ENCODE data around the gene CC2D1A.
"Not testable (repeated sequence)": the region's sequence is repeated elsewhere in the genome, so short reads cannot be mapped to it uniquely, and the experiment has no call there.

CC2D1A gene

GRCh38 chr19:13909430-13909829 lies 3.4 kb downstream of the CC2D1A start:
- Mint-ChIP-seq H3K27me3 (no peaks in the 10 kb centered on the region), H3K4me3 (no peak overlapping the region), H3K36me3 (ENCODE audit: low read depth) (peaks cover 44% of the 10 kb centered on the region), H3K4me1 (ENCODE audit: low read depth) (peaks cover 19% of the 10 kb centered on the region), H3K27ac (no peak overlapping the region), H3K9me3 (peaks cover 3% of the 10 kb centered on the region)
- DNase-seq = no peak

GRCh38 chr19:13913352-13913751 lies 7.4 kb downstream of the CC2D1A start:
- H3K36me3 Mint-ChIP-seq (ENCODE audit: low read depth) = peaks cover 77% of the 10 kb centered on the region

GRCh38 chr19:13914777-13915176 lies 8.8 kb downstream of the CC2D1A start:
- DNase-seq = no peak
- H3K9me3 Mint-ChIP-seq = no peaks in the 10 kb centered on the region
- no peak overlapping the region for H3K27ac Mint-ChIP-seq
- no peak overlapping the region for H3K4me3 Mint-ChIP-seq
- no peaks in the 10 kb centered on the region for H3K4me1 Mint-ChIP-seq (ENCODE audit: low read depth)
- H3K27me3 Mint-ChIP-seq = no peaks in the 10 kb centered on the region
- H3K36me3 Mint-ChIP-seq (ENCODE audit: low read depth) = peaks cover 85% of the 10 kb centered on the region

More at GRCh38 chr19:13913352-13913751, 7.4 kb downstream of the CC2D1A start:
- H3K27me3 Mint-ChIP-seq = no peaks in the 10 kb centered on the region
- H3K9me3 Mint-ChIP-seq = no peaks in the 10 kb centered on the region
- no peaks in the 10 kb centered on the region for H3K4me1 Mint-ChIP-seq (ENCODE audit: low read depth)
- no peak for DNase-seq
- no peak overlapping the region for H3K4me3 Mint-ChIP-seq
- H3K27ac Mint-ChIP-seq = no peak overlapping the region

GRCh38 chr19:13917888-13918406 lies 11.9 kb downstream of the CC2D1A start:
- peaks cover 4% of the 10 kb centered on the region for H3K4me1 Mint-ChIP-seq (ENCODE audit: low read depth)
- no peaks in the 10 kb centered on the region for H3K27me3 Mint-ChIP-seq
- no peak for DNase-seq
- H3K4me3 Mint-ChIP-seq = no peak overlapping the region
- peaks cover 91% of the 10 kb centered on the region for H3K36me3 Mint-ChIP-seq (ENCODE audit: low read depth)
- no peak overlapping the region for H3K27ac Mint-ChIP-seq
- H3K9me3 Mint-ChIP-seq = peaks cover 5% of the 10 kb centered on the region

DNA sequence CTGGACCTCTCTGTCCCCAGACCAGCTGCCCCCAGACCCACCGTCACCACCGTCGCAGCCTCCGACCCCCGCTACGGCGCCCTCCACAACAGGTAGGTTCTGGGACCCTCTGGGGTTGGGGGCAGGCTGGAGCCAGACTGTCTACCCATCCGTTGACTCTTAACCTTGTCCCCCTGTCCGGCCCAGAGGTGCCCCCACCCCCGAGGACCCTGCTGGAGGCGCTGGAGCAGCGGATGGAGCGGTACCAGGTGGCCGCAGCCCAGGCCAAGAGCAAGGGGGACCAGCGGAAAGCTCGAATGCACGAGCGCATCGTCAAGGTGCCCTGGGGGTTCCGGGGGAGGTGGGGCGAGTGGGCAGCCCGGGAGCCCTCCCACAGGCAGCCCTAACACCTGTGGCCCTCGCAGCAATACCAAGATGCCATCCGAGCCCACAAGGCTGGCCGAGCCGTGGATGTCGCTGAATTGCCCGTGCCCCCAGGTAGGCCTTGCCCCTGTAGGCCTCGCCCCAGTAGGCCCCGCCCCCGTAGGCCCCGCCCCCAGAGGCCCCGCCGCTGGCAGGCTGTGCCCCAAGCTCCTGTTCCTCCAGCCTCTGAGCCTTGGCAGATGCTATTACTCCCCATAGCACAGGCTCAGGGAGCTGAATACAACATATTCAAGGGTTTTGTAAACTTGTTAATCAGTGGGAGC lies 12.9 kb downstream of the CC2D1A start:
- Mint-ChIP-seq H3K36me3 (ENCODE audit: low read depth) (peaks cover 91% of the 10 kb centered on the region), H3K4me3 (no peak overlapping the region), H3K4me1 (ENCODE audit: low read depth) (peaks cover 4% of the 10 kb centered on the region), H3K27ac (no peak overlapping the region), H3K27me3 (no peaks in the 10 kb centered on the region), H3K9me3 (peaks cover 5% of the 10 kb centered on the region)
- no peak for DNase-seq

GRCh38 chr19:13920524-13920923 lies 14.5 kb downstream of the CC2D1A start:
- Mint-ChIP-seq H3K36me3 (ENCODE audit: low read depth) (peaks cover 93% of the 10 kb centered on the region), H3K4me3 (no peak overlapping the region), H3K27ac (no peak overlapping the region), H3K4me1 (ENCODE audit: low read depth) (peaks cover 4% of the 10 kb centered on the region), H3K27me3 (no peaks in the 10 kb centered on the region), H3K9me3 (peaks cover 5% of the 10 kb centered on the region)
- no peak for DNase-seq

DNA sequence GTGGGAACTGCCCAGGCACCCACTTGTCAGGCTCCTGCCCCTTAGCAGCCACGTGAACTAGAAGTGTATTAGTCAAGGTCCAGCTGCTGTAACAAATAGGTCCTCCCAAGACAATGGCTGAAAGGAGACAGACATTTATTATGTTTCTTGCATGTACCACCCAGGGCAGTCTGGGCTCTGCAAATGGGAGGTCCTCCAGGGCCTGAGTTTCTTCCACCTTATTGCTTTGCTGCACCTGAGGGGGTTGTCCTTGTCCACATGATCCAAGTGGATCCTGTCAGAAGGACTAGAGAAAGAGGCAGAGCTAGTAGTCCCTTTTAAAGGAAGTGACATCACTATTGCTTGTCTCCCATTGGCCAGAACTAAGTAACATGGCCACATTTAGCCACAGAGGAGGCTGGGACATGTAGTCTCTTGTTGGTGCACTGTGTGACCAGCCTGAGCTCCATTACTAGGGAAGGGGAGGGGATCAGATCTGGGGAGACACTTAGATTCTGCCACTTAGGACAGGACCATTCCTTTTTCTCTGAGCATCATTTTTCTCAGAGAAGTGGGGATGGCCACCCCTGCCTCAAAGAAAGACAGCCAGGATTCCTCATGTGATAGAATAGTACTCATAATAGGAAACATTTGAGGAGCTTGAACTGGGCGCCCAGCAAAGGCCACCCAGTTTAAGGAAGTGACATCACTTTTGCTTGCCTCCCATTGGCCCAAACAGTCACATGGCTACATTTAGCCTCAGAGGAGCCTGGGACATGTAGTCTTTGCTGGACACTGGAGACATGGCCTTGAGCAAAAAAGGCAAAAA lies 15.1 kb downstream of the CC2D1A start:
- H3K27ac Mint-ChIP-seq = no peak overlapping the region
- H3K36me3 Mint-ChIP-seq (ENCODE audit: low read depth) = peaks cover 90% of the 10 kb centered on the region
- no peaks in the 10 kb centered on the region for H3K27me3 Mint-ChIP-seq
- H3K4me3 Mint-ChIP-seq = no peak overlapping the region
- H3K4me1 Mint-ChIP-seq (ENCODE audit: low read depth) = peaks cover 4% of the 10 kb centered on the region
- no peak for DNase-seq
- peaks cover 5% of the 10 kb centered on the region for H3K9me3 Mint-ChIP-seq

DNA sequence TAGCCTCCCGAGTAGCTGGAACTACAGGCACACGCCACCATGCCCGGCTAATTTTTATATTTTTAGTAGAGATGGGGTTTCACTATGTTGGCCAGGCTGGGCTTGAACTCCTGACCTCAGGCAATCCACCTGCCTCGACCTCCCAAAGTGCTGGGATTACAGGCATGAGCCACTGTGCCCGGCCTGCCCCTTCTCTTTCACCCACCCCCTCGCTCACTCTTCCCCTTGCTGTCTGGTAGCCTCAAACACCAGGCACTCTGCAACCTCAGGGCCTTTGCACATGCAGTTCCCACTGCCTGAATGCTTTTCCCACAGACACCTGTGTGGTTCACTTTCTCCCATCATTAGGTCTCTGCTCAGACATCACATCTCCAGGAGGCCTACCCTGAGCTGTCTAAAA lies 16.1 kb downstream of the CC2D1A start:
- peaks cover 90% of the 10 kb centered on the region for H3K36me3 Mint-ChIP-seq (ENCODE audit: low read depth)
- not testable (repeated sequence) for H3K9me3 Mint-ChIP-seq; H3K4me3 Mint-ChIP-seq; H3K27ac Mint-ChIP-seq; H3K4me1 Mint-ChIP-seq (ENCODE audit: low read depth); DNase-seq; H3K27me3 Mint-ChIP-seq

DNA sequence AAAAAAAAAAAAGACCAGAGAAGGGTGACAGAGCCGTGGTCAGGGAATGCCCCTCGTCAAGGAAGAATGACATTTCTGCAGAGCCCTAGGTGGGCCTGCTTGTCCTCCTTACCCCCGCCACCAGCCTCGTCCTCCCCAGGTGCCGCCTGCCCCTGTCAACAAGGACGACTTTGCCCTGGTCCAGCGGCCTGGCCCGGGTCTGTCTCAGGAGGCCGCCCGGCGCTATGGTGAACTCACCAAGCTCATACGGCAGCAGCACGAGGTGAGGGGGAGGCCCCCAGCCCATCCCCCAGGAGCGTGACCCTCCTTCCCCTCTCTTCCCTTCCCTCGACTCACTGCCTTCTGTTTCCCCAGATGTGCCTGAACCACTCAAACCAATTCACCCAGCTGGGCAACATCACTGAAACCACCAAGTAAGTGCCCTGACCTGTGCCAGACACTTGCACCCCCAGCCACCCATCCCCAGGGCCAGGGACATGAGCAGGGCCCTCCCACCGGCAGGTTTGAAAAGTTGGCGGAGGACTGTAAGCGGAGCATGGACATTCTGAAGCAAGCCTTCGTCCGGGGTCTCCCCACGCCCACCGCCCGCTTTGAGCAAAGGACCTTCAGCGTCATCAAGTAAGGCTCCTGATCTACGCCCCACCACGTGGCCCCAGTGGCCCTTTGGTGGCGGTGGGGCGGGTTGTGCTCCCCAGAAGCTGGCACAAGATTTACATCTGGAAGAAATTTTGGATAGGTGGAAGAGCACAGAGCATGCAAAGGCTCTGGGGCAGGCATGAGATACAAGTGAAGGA lies 17.4 kb downstream of the CC2D1A start:
- peaks cover 6% of the 10 kb centered on the region for H3K4me1 Mint-ChIP-seq (ENCODE audit: low read depth)
- no peak overlapping the region for H3K27ac Mint-ChIP-seq
- no peak for DNase-seq
- H3K27me3 Mint-ChIP-seq = no peaks in the 10 kb centered on the region
- peaks cover 91% of the 10 kb centered on the region for H3K36me3 Mint-ChIP-seq (ENCODE audit: low read depth)
- no peak overlapping the region for H3K4me3 Mint-ChIP-seq
- peaks cover 5% of the 10 kb centered on the region for H3K9me3 Mint-ChIP-seq

DNA sequence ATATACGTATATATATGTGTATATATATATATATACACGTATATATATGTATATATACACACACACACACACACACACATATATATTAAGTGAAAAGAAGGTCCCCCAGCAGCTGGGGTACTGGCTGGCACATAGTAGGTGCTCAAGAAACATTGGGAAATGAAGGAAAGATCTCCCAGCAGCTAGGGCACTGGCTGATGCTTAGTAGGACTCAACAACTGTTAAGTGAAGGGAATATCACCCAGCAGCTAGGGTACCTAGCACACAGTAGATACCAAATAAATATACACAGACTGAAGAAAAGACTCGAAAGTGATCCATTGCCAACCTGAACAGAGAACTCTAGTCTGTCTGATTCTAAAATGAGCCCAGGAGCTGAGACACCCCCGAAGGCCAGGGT lies 20.0 kb downstream of the CC2D1A start:
- Mint-ChIP-seq H3K9me3 (peaks cover 4% of the 10 kb centered on the region), H3K4me1 (ENCODE audit: low read depth) (peaks cover 6% of the 10 kb centered on the region), H3K27me3 (no peaks in the 10 kb centered on the region), H3K27ac (no peak overlapping the region), H3K36me3 (ENCODE audit: low read depth) (peaks cover 77% of the 10 kb centered on the region), H3K4me3 (no peak overlapping the region)
- no peak for DNase-seq

DNA sequence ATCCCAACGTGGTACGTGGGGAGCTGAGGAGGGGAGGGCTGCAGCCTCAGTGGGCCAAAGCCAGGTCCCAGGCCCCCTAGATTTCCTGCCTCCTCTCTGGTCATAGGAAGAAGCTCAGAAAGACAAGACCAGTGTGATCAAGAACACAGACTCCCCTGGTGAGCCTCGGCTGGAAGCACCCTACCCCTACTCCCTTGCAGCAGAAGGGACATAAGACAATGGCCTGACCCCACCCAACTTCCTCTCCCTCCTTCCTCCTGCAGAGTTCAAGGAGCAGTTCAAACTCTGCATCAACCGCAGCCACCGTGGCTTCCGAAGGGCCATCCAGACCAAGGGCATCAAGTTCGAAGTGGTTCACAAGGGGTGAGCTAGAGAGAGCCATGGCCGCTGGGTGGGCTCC lies 20.7 kb downstream of the CC2D1A start:
- Mint-ChIP-seq H3K27ac (no peak overlapping the region), H3K27me3 (no peaks in the 10 kb centered on the region), H3K4me1 (ENCODE audit: low read depth) (peaks cover 2% of the 10 kb centered on the region), H3K9me3 (no peaks in the 10 kb centered on the region), H3K36me3 (ENCODE audit: low read depth) (peaks cover 72% of the 10 kb centered on the region), H3K4me3 (no peak overlapping the region)
- DNase-seq = no peak

GRCh38 chr19:13929340-13929739 lies 23.3 kb downstream of the CC2D1A start:
- H3K36me3 Mint-ChIP-seq (ENCODE audit: low read depth) = peaks cover 47% of the 10 kb centered on the region
- DNase-seq = no peak
- no peak overlapping the region for H3K4me3 Mint-ChIP-seq
- no peak overlapping the region for H3K27ac Mint-ChIP-seq
- no peaks in the 10 kb centered on the region for H3K9me3 Mint-ChIP-seq
- H3K27me3 Mint-ChIP-seq = no peaks in the 10 kb centered on the region
- peaks cover 2% of the 10 kb centered on the region for H3K4me1 Mint-ChIP-seq (ENCODE audit: low read depth)

DNA sequence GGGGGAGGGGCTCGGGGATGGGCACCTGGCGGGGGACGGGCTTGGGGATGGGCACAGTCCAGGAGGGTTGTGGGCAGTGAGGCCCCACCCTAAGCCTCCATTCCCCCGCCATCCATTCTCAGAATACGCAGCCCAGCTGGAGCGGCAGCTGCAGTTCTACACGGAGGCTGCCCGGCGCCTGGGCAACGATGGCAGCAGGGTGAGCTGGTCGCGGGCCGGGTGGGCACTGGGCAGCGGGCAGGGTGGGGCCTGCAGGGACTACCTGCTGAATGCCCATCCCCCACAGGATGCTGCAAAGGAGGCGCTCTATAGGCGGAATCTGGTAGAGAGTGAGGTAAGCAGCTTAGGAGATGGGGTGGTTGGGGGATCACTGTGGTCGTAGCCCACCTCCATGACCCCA lies 24.0 kb downstream of the CC2D1A start:
- Mint-ChIP-seq H3K4me1 (ENCODE audit: low read depth) (peaks cover 2% of the 10 kb centered on the region), H3K36me3 (ENCODE audit: low read depth) (peaks cover 40% of the 10 kb centered on the region), H3K27me3 (no peaks in the 10 kb centered on the region), H3K27ac (no peak overlapping the region), H3K4me3 (no peak overlapping the region), H3K9me3 (no peaks in the 10 kb centered on the region)
- no peak for DNase-seq

- Mint-ChIP-seq H3K27me3 (no peaks in the 10 kb centered on the region), H3K36me3 (ENCODE audit: low read depth) (peaks cover 36% of the 10 kb centered on the region), H3K4me3 (no peak overlapping the region), H3K4me1 (ENCODE audit: low read depth) (peaks cover 2% of the 10 kb centered on the region), H3K27ac (no peak overlapping the region), H3K9me3 (no peaks in the 10 kb centered on the region)
- DNase-seq = no peak
Measured at GRCh38 chr19:13930402-13930801, 24.4 kb downstream of the CC2D1A start.
